K562 (cell line): Measurements from ENCODE around the gene LCN1. TPM values are rescaled to one million over a fixed set of nuclear protein-coding genes. Genes with fewer than 3 reads are reported as not detected.

Experiments
- ATAC-seq: fragments of 200-7000 bp; cut with Tn5 transposase; 3 replicates; pipeline ENCODE4 v1.9.1; 2020; ENCODE audit warnings: moderate library complexity
- BruUV-seq: library from RNA; stranded (reverse); fragments of 400-500 nt; replicated peaks from 2 replicates; lab custom pipeline; 2021; lab: Mats Ljungman, UMichigan
- CTCF ChIA-PET: fragments of 300-600 bp; formaldehyde crosslinking; extraction: SDS; loops from one replicate; lab custom pipeline; 2021; ENCODE audit warnings: low intra/inter-chr PET ratio; lab: Yijun Ruan, JAX
- POLR2A ChIA-PET: fragments of 300-600, 350-650 bp; sonication (Branson Sonifier 250); formaldehyde crosslinking; extraction: SDS; loops from one replicate; lab custom pipeline; 2021; ENCODE audit warnings: antibody characterized with exemption, inconsistent platforms; lab: Yijun Ruan, JAX
- DNase-seq, 4 experiments: peaks; one replicate each; pipeline versions ENCODE4 v3.0.0 to v3.0.0-alpha.2; 2011 to 2018; ENCODE audit warnings: low spot score in 3 of 4, mixed read lengths in 3 of 4; ENCODE audit errors: extremely low read depth in 1 of 4
- FAIRE-seq: peaks from 2 replicates; lab custom pipeline; 2011; peaks lifted over from hg19 to GRCh38; lab: Jason Lieb, UNC
- H2AFZ ChIP-seq: 2 replicates; pipeline ENCODE4 v1.6.0; 2011; ENCODE audit warnings: low read depth, low read length, control low read depth, inconsistent platforms
- H3K27ac ChIP-seq: fragments of 200-600 bp; 3 replicates; pipeline ENCODE4 v1.8.0; 2011; ENCODE audit warnings: low read depth, mild to moderate bottlenecking, control low read depth, inconsistent platforms, low read length, moderate library complexity, mixed read lengths; ENCODE audit errors: extremely low read depth
- H3K27me3 ChIP-seq, 2 experiments: fragments of 300-600 bp in 1 of 2; 2 replicates in 1 of 2; 3 replicates in 1 of 2; pipeline versions ENCODE4 v1.6.0 to v1.8.0; 2011; ENCODE audit warnings: inconsistent platforms in 2 of 2, low read length in 2 of 2, mild to moderate bottlenecking in 1 of 2, mixed read lengths in 1 of 2, moderate library complexity in 1 of 2; ENCODE audit not compliant: control insufficient read depth in 2 of 2, insufficient read depth in 2 of 2
- H3K36me3 ChIP-seq: fragments of 300-600 bp; 3 replicates; pipeline ENCODE4 v1.8.0; 2011; ENCODE audit warnings: mild to moderate bottlenecking, low read length, inconsistent platforms; ENCODE audit not compliant: control insufficient read depth, insufficient read depth
- H3K4me1 ChIP-seq, 2 experiments: fragments of 200-600 bp in 1 of 2; replicated peaks in 1 of 2; 2 replicates in 1 of 2; 3 replicates in 1 of 2; pipeline versions ENCODE4 v1.5.1 to v1.8.0; 2011; ENCODE audit warnings: inconsistent platforms in 2 of 2, low read length in 2 of 2, mild to moderate bottlenecking in 1 of 2, mixed read lengths in 1 of 2, moderate library complexity in 1 of 2; ENCODE audit not compliant: control insufficient read depth in 2 of 2, insufficient read depth in 2 of 2
- H3K4me2 ChIP-seq: 2 replicates; pipeline ENCODE4 v1.6.1; 2011; ENCODE audit warnings: low read length, control low read depth, inconsistent platforms, mixed read lengths; ENCODE audit not compliant: insufficient read depth
- H3K4me3 ChIP-seq: fragments of 200-600 bp; sonication (generic), shearing (Covaris generic); 2 replicates; pipeline ENCODE4 v1.5.1; 2016; ENCODE audit warnings: control low read depth, inconsistent platforms
- H3K79me2 ChIP-seq: fragments of 200-600 bp; 3 replicates; pipeline ENCODE4 v1.8.0; 2011; ENCODE audit warnings: low read length, inconsistent platforms; ENCODE audit not compliant: control insufficient read depth, insufficient read depth
- H3K9ac ChIP-seq, 2 experiments: 2 replicates each; pipeline versions ENCODE4 v1.6.0 to v1.6.1; 2011; ENCODE audit warnings: low read depth in 2 of 2, low read length in 2 of 2, control low read depth in 1 of 2, inconsistent platforms in 1 of 2, mild to moderate bottlenecking in 1 of 2, mixed read lengths in 1 of 2; ENCODE audit not compliant: insufficient read depth in 1 of 2
- H3K9me1 ChIP-seq: one replicate; pipeline ENCODE4 v1.6.0; 2011; ENCODE audit warnings: inconsistent platforms, mild to moderate bottlenecking, low read length, moderate library complexity; ENCODE audit not compliant: control insufficient read depth, insufficient read depth
- H3K9me3 ChIP-seq: replicated peaks from 2 replicates; pipeline ENCODE4 v1.5.1; 2011; ENCODE audit warnings: low read depth, low read length, inconsistent platforms; ENCODE audit not compliant: control insufficient read depth, insufficient read depth
- H4K20me1 ChIP-seq: replicated peaks from 2 replicates; pipeline ENCODE4 v1.6.1; 2011; ENCODE audit warnings: low read length, inconsistent platforms, mixed read lengths; ENCODE audit not compliant: control insufficient read depth, insufficient read depth
- HDGF ChIP-seq: fragments of 450-650 bp; IDR thresholded peaks from 2 replicates; pipeline ENCODE4 v1.6.1; 2016
- HMGXB4 ChIP-seq: sonication (generic); formaldehyde crosslinking; IDR thresholded peaks from 2 replicates; pipeline ENCODE4 v1.8.1; 2023; ENCODE audit warnings: mild to moderate bottlenecking, missing genetic modification reagents
- NR2C2 ChIP-seq, 2 experiments: fragments of 200-800 bp in 1 of 2; sonication (Bioruptor generic) in 1 of 2; sonication (generic) in 1 of 2; formaldehyde crosslinking in 1 of 2; IDR thresholded peaks; 2 replicates each; pipeline versions ENCODE4 v1.6.1 to v1.8.0; 2016 to 2022; ENCODE audit warnings: mild to moderate bottlenecking in 1 of 2, missing compliant biosample characterization in 1 of 2, missing genetic modification characterization in 1 of 2, missing genetic modification reagents in 1 of 2
- POLR2G ChIP-seq: fragments of 200-400 bp; formaldehyde crosslinking; IDR thresholded peaks from 2 replicates; pipeline ENCODE4 v1.6.1; 2017; ENCODE audit warnings: low read depth, mild to moderate bottlenecking, antibody characterized with exemption, low read length, moderate library complexity
- RBFOX2 ChIP-seq: fragments of 200-400 bp; formaldehyde crosslinking; IDR thresholded peaks from 2 replicates; pipeline ENCODE4 v1.6.1; 2017; ENCODE audit warnings: low read depth, mild to moderate bottlenecking, low read length, moderate library complexity
- ZKSCAN1 ChIP-seq: fragments of 150-350 bp; IDR thresholded peaks from 2 replicates; pipeline ENCODE4 v1.6.1; 2016; ENCODE audit warnings: low read depth, low read length
- WGBS: fragments of 100-300 bp; shearing (Covaris generic); methylation state at CpG from one replicate; pipeline ENCODE4 v1.1.6; 2016; ENCODE audit warnings: low coverage, mixed read lengths; ENCODE audit not compliant: insufficient coverage; ENCODE audit errors: missing lambda C conversion rate; 5-methylcytosine and 5-hydroxymethylcytosine counted together
- in situ Hi-C: fragments of 300-500 bp; cut with MboI; formaldehyde crosslinking; loops from 4 replicates; pipeline ENCODE4 v1.15.0; 2018; ENCODE audit warnings: inconsistent platforms, mixed read lengths
- intact Hi-C: fragments of 100-400 bp; cut with micrococcal nuclease; formaldehyde crosslinking; loops from 2 replicates; pipeline ENCODE4 v1.14.2; 2022
- polyA plus RNA-seq, 8 experiments: library from polyadenylated mRNA; depleted of rRNA in 4 of 8; stranded (reverse) in 5 of 8; unstranded in 3 of 8; fragments of >200 nt; fragmentation: Nextera tagmentation in 2 of 8; fragmentation: Illumina TruSeq in 1 of 8; extraction: Ambion mirVana in 2 of 8; extraction: Trizol in 1 of 8; gene quantifications; 2 replicates each; pipeline versions ENCODE4 v1.2.1 to v1.2.3, GENCODE V29; 2011 to 2014; ENCODE audit warnings: inconsistent platforms in 1 of 8, missing spikeins in 1 of 8
- total RNA-seq, 7 experiments: library from RNA; depleted of rRNA in 6 of 7; stranded (reverse); fragments of >200 nt in 6 of 7; fragmentation: Illumina TruSeq in 2 of 7; extraction: Trizol in 2 of 7; gene quantifications; 2 replicates each; pipeline versions ENCODE4 v1.2.1 to v1.2.3, GENCODE V29; 2011 to 2021; ENCODE audit warnings: low replicate concordance in 1 of 7

The LCN1 gene
- total and polyA plus RNA-seq, 9 of the 15 experiments (the other 6 are each of a cell fraction or from before 2014, with no cell fraction given), result not detected

GRCh38 chr9:135485385-135485784 lies 35.9 kb upstream of the LCN1 start:
- H3K9me3 ChIP-seq, result no peaks in the 10 kb centered on the region
- no peak overlapping the region for H3K4me3 ChIP-seq
- CTCF ChIA-PET, result no interaction called here
- H3K79me2 ChIP-seq, result peaks cover 14% of the 10 kb centered on the region
- WGBS, result 91% methylated on average over 19 of the region's 25 CpGs
- no peak overlapping the region for H2AFZ ChIP-seq
- DNase-seq (no peak), FAIRE-seq (no peak), ATAC-seq (no peak)
- in situ Hi-C loops (no loop called here), intact Hi-C loops (no loop called here)
- no peak overlapping the region for H3K9ac ChIP-seq
- no peaks in the 10 kb centered on the region for H3K9me1 ChIP-seq
- no peak overlapping the region for H3K4me2 ChIP-seq
- peaks cover 5 to 20% of the 10 kb centered on the region in 2 experiments; a peak in 4 of 5 replicates for H3K4me1 ChIP-seq
- H3K27ac ChIP-seq, result no peak overlapping the region
- H4K20me1 ChIP-seq, result no peaks in the 10 kb centered on the region
- peaks cover 51% of the 10 kb centered on the region; the same call in 1 of the 3 replicates for H3K36me3 ChIP-seq
- no TSS peak for BruUV-seq
- no peak for TF ChIP-seq ZKSCAN1
- no peak for TF ChIP-seq HMGXB4 (CRISPR knock-in tag)
- TF ChIP-seq POLR2G, result 0 out of 2 replicates have a peak, but pooled peaks have one; percentile 6
- TF ChIP-seq RBFOX2, result peak; percentile 4; the same call in 1 of the 2 replicates
- TF ChIP-seq NR2C2 (CRISPR knock-in tag; IDR thresholded peaks at IDR 0.05), result no peak
- TF ChIP-seq NR2C2 (tag; IDR thresholded peaks at IDR 0.05), result no peak
- no peak for TF ChIP-seq HDGF
- no peaks in the 10 kb centered on the region for H3K27me3 ChIP-seq
- POLR2A ChIA-PET, result interaction anchor here (0.6 kb wide), 2 partner anchors 12 to 39 kb away, joined by 3 read pairs; no protein-coding TSS in a partner anchor
